GM19438 (cell line): ENCODE measurements around the gene NRIP3.

Experiments used
- ATAC-seq: cut with Tn5 transposase; IDR thresholded peaks from one replicate; pipeline ENCODE4 v1.9.1; 2021; ENCODE audit warnings: low read depth; ENCODE audit not compliant: unreplicated experiment

The NRIP3 gene

GRCh38 chr11:9003573-9004182 is at the start of gene NRIP3:
Gene NRIP3, minus strand, starts transcription at chr11:9004001. Its CDS starts 66 bp downstream, at chr11:9003935.
- no peak for ATAC-seq

GRCh38 chr11:9052316-9052715 is 48.5 kb upstream of the NRIP3 start:
- ATAC-seq: no peak

GRCh38 chr11:9049959-9050358 is 46.2 kb upstream of the NRIP3 start:
- ATAC-seq: no peak

- no peak for ATAC-seq
Measured at GRCh38 chr11:9047964-9048523, 44.2 kb upstream of the NRIP3 start.

- ATAC-seq: no peak
Measured at GRCh38 chr11:9046481-9046880, 42.7 kb upstream of the NRIP3 start.

GRCh38 chr11:9042488-9042887 is 38.7 kb upstream of the NRIP3 start:
- ATAC-seq: no peak

GRCh38 chr11:9041747-9042146 is 37.9 kb upstream of the NRIP3 start:
- no peak for ATAC-seq

- no peak for ATAC-seq
Measured at GRCh38 chr11:9040410-9040809, 36.6 kb upstream of the NRIP3 start.

GRCh38 chr11:9039863-9040262 is 36.1 kb upstream of the NRIP3 start:
- ATAC-seq: no peak

GRCh38 chr11:9039198-9039597 is 35.4 kb upstream of the NRIP3 start:
- ATAC-seq: no peak

- no peak for ATAC-seq
Measured at GRCh38 chr11:9038541-9038940, 34.7 kb upstream of the NRIP3 start.

GRCh38 chr11:9037963-9038362 is 34.2 kb upstream of the NRIP3 start:
- no peak for ATAC-seq

- no peak for ATAC-seq
Measured at GRCh38 chr11:9037046-9037780, 33.4 kb upstream of the NRIP3 start.

GRCh38 chr11:9030601-9031000 is 26.8 kb upstream of the NRIP3 start:
- ATAC-seq: no peak

GRCh38 chr11:9029422-9029821 is 25.6 kb upstream of the NRIP3 start:
- ATAC-seq: no peak

- no peak for ATAC-seq
Measured at GRCh38 chr11:9028581-9028980, 24.8 kb upstream of the NRIP3 start.

GRCh38 chr11:9025101-9025850 is 21.5 kb upstream of the NRIP3 start:
- no peak for ATAC-seq

GRCh38 chr11:9022961-9023680 is 19.3 kb upstream of the NRIP3 start:
- no peak for ATAC-seq

- ATAC-seq: no peak
Measured at GRCh38 chr11:9020916-9021315, 17.1 kb upstream of the NRIP3 start.

GRCh38 chr11:9019861-9020260 is 16.1 kb upstream of the NRIP3 start:
- ATAC-seq: no peak

GRCh38 chr11:9017773-9018172 is 14.0 kb upstream of the NRIP3 start:
- no peak for ATAC-seq
